K562 (cell line): ENCODE measurements around the gene GUCA1A. TPM values are rescaled to one million over a fixed set of nuclear protein-coding genes. Genes with fewer than 3 reads are reported as not detected.

ENCODE experiments used
- GABPA ChIP-seq: fragments of 200-800 bp; sonication (Bioruptor generic); conservative IDR thresholded peaks from 2 replicates; pipeline ENCODE4 v1.6.1; 2016; ENCODE audit warnings: low read depth, missing genetic modification characterization, missing compliant biosample characterization
- HMG20B ChIP-seq: fragments of 250-450 bp; sonication (Bioruptor Pico); IDR thresholded peaks from 2 replicates; pipeline ENCODE4 v1.5.0; 2021; ENCODE audit warnings: mild to moderate bottlenecking
- KLF16 ChIP-seq: IDR thresholded peaks from 2 replicates; pipeline ENCODE4 v1.6.1; 2016; ENCODE audit warnings: antibody characterized with exemption
- KLF6 ChIP-seq: fragments of 250-450 bp; sonication (Bioruptor Pico); IDR thresholded peaks from 2 replicates; pipeline ENCODE4 v1.4.0; 2020; ENCODE audit warnings: mild to moderate bottlenecking, moderate library complexity, borderline replicate concordance
- MBD1 ChIP-seq: fragments of 250-450 bp; sonication (Bioruptor Pico); IDR thresholded peaks from 2 replicates; pipeline ENCODE4 v1.8.0; 2022; ENCODE audit warnings: inconsistent platforms
- MTF1 ChIP-seq: fragments of 250-450 bp; sonication (Bioruptor Pico); IDR thresholded peaks from 2 replicates; pipeline ENCODE4 v1.9.0; 2021; ENCODE audit warnings: moderate library complexity, mild to moderate bottlenecking, inconsistent platforms, borderline replicate concordance
- NFATC3 ChIP-seq: fragments of 450-650 bp; IDR thresholded peaks from 2 replicates; pipeline ENCODE4 v1.6.1; 2017; ENCODE audit warnings: mild to moderate bottlenecking
- NFE2L1 ChIP-seq: fragments of 450-650 bp; IDR thresholded peaks from 2 replicates; pipeline ENCODE4 v1.6.1; 2016; ENCODE audit warnings: missing genetic modification characterization, low read depth, mild to moderate bottlenecking, missing compliant biosample characterization, moderate library complexity, borderline replicate concordance
- NR2C2 ChIP-seq, 2 experiments: fragments of 200-800 bp in 1 of 2; sonication (Bioruptor generic) in 1 of 2; sonication (generic) in 1 of 2; formaldehyde crosslinking in 1 of 2; IDR thresholded peaks; 2 replicates each; pipeline versions ENCODE4 v1.6.1 to v1.8.0; 2016 to 2022; ENCODE audit warnings: mild to moderate bottlenecking in 1 of 2, missing compliant biosample characterization in 1 of 2, missing genetic modification characterization in 1 of 2, missing genetic modification reagents in 1 of 2
- SP1 ChIP-seq: sonication (generic); formaldehyde crosslinking; IDR thresholded peaks from 2 replicates; pipeline ENCODE4 v1.8.1; 2022; ENCODE audit warnings: mild to moderate bottlenecking, missing genetic modification reagents
- SRF ChIP-seq, 2 experiments: fragments of 250-450, 450-650 bp in 1 of 2; sonication (Bioruptor Pico) in 1 of 2; sonication (generic) in 1 of 2; formaldehyde crosslinking; IDR thresholded peaks; 2 replicates each; pipeline versions ENCODE4 v1.5.0 to v1.5.1; 2020 to 2022; ENCODE audit warnings: mild to moderate bottlenecking in 1 of 2, missing genetic modification reagents in 1 of 2
- TFAP4 ChIP-seq: sonication (generic); formaldehyde crosslinking; IDR thresholded peaks from 2 replicates; pipeline ENCODE4 v1.8.0; 2022; ENCODE audit warnings: missing genetic modification reagents, mild to moderate bottlenecking, moderate library complexity, borderline replicate concordance
- polyA plus RNA-seq, 8 experiments: library from polyadenylated mRNA; depleted of rRNA in 4 of 8; stranded (reverse) in 5 of 8; unstranded in 3 of 8; fragments of >200 nt; fragmentation: Nextera tagmentation in 2 of 8; fragmentation: Illumina TruSeq in 1 of 8; extraction: Ambion mirVana in 2 of 8; extraction: Trizol in 1 of 8; gene quantifications; 2 replicates each; pipeline versions ENCODE4 v1.2.1 to v1.2.3, GENCODE V29; 2011 to 2014; ENCODE audit warnings: inconsistent platforms in 1 of 8, missing spikeins in 1 of 8
- total RNA-seq, 7 experiments: library from RNA; depleted of rRNA in 6 of 7; stranded (reverse); fragments of >200 nt in 6 of 7; fragmentation: Illumina TruSeq in 2 of 7; extraction: Trizol in 2 of 7; gene quantifications; 2 replicates each; pipeline versions ENCODE4 v1.2.1 to v1.2.3, GENCODE V29; 2011 to 2021; ENCODE audit warnings: low replicate concordance in 1 of 7
- TF ChIP-seq, protein P1 (sequence below), 2 experiments: fragments of 450-650 bp in 1 of 2; sonication (generic) in 1 of 2; formaldehyde crosslinking in 1 of 2; IDR thresholded peaks; 2 replicates each; pipeline versions ENCODE4 v1.7.1 to v1.9.0; 2016 to 2022; ENCODE audit warnings: inconsistent platforms in 1 of 2, mild to moderate bottlenecking in 1 of 2, missing genetic modification reagents in 1 of 2

The GUCA1A gene
- total and polyA plus RNA-seq, 9 of the 15 experiments (the other 6 are each of a cell fraction or from before 2014, with no cell fraction given): not detected

- TF ChIP-seq NFATC3 (no peak), SP1 (CRISPR knock-in tag) (peak; percentile 32; the same call in 1 of the 2 replicates), NR2C2 (CRISPR knock-in tag; IDR thresholded peaks at IDR 0.05) (no peak), NR2C2 (tag; IDR thresholded peaks at IDR 0.05) (no peak), MBD1 (CRISPR knock-in tag) (no peak), MTF1 (CRISPR knock-in tag) (no peak), TFAP4 (CRISPR knock-in tag) (peak; percentile 74; the same call in 1 of the 2 replicates), KLF16 (peak; percentile 27; the same call in 1 of the 2 replicates), KLF6 (CRISPR knock-in tag) (peak; percentile 45; the same call in 1 of the 2 replicates), SRF (CRISPR knock-in tag; IDR thresholded peaks at IDR 0.05) (no peak), HMG20B (no peak), GABPA (no peak), NFE2L1 (tag) (peak; percentile 55; the same call in 1 of the 2 replicates)
- TF ChIP-seq, protein P1, sequence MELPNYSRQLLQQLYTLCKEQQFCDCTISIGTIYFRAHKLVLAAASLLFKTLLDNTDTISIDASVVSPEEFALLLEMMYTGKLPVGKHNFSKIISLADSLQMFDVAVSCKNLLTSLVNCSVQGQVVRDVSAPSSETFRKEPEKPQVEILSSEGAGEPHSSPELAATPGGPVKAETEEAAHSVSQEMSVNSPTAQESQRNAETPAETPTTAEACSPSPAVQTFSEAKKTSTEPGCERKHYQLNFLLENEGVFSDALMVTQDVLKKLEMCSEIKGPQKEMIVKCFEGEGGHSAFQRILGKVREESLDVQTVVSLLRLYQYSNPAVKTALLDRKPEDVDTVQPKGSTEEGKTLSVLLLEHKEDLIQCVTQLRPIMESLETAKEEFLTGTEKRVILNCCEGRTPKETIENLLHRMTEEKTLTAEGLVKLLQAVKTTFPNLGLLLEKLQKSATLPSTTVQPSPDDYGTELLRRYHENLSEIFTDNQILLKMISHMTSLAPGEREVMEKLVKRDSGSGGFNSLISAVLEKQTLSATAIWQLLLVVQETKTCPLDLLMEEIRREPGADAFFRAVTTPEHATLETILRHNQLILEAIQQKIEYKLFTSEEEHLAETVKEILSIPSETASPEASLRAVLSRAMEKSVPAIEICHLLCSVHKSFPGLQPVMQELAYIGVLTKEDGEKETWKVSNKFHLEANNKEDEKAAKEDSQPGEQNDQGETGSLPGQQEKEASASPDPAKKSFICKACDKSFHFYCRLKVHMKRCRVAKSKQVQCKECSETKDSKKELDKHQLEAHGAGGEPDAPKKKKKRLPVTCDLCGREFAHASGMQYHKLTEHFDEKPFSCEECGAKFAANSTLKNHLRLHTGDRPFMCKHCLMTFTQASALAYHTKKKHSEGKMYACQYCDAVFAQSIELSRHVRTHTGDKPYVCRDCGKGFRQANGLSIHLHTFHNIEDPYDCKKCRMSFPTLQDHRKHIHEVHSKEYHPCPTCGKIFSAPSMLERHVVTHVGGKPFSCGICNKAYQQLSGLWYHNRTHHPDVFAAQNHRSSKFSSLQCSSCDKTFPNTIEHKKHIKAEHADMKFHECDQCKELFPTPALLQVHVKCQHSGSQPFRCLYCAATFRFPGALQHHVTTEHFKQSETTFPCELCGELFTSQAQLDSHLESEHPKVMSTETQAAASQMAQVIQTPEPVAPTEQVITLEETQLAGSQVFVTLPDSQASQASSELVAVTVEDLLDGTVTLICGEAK (IDR thresholded peaks at IDR 0.05): no peak
- TF ChIP-seq, protein P1 (CRISPR knock-in tag; IDR thresholded peaks at IDR 0.05): no peak
Observed at GRCh38 chr6:42136508-42137193, 36.5 kb upstream of the GUCA1A start (continued).
